ENCODE measurements around the gene CHRNA1. TPM values are rescaled to one million over a fixed set of nuclear protein-coding genes. Genes with fewer than 3 reads are reported as not detected.
"Not testable (repeated sequence)": the region's sequence is repeated elsewhere in the genome, so short reads cannot be mapped to it uniquely, and the experiment has no call there.

Gene CHRNA1
- total RNA-seq, 4 donors from 2014 or later, result not detected

- H3K36me3 ChIP-seq, result no peaks in the 10 kb centered on the region
- no peaks in the 10 kb centered on the region for H3K4me1 ChIP-seq
- H3K4me3 ChIP-seq, result no peak overlapping the region
- intact Hi-C loops (cut with DNase I; ENCODE audit: low total_unique reads), result no loop called here
- H3K27ac ChIP-seq, result no peak overlapping the region
- H3K9me3 ChIP-seq, result no peaks in the 10 kb centered on the region
- H3K27me3 ChIP-seq, result no peaks in the 10 kb centered on the region
- TF ChIP-seq CTCF (IDR thresholded peaks at IDR 0.05), result no peak
- TF ChIP-seq POLR2A (IDR thresholded peaks at IDR 0.05), result no peak
- DNase-seq, result no peak
These were observed 53.1 kb downstream of the CHRNA1 start for GRCh38 chr2:174711206-174711605.

- H3K4me3 ChIP-seq; H3K27me3 ChIP-seq; DNase-seq; H3K4me1 ChIP-seq; H3K36me3 ChIP-seq; intact Hi-C loops (cut with DNase I; ENCODE audit: low total_unique reads); H3K9me3 ChIP-seq; H3K27ac ChIP-seq: not testable (repeated sequence)
These were observed 54.8 kb downstream of the CHRNA1 start for GRCh38 chr2:174709416-174710004.

GRCh38 chr2:174708713-174709112, 55.6 kb downstream of the CHRNA1 start:
- no peak for DNase-seq
- Histone ChIP-seq H3K27ac (no peak overlapping the region), H3K4me1 (no peaks in the 10 kb centered on the region), H3K27me3 (no peaks in the 10 kb centered on the region), H3K36me3 (no peaks in the 10 kb centered on the region), H3K4me3 (no peak overlapping the region), H3K9me3 (no peaks in the 10 kb centered on the region)
- TF ChIP-seq CTCF (IDR thresholded peaks at IDR 0.05), result no peak
- TF ChIP-seq POLR2A (IDR thresholded peaks at IDR 0.05), result no peak
- intact Hi-C loops (cut with DNase I; ENCODE audit: low total_unique reads), result no loop called here

GRCh38 chr2:174705321-174705720, 59.0 kb downstream of the CHRNA1 start:
- TF ChIP-seq CTCF (IDR thresholded peaks at IDR 0.05), result no peak
- no peak for TF ChIP-seq POLR2A (IDR thresholded peaks at IDR 0.05)
- DNase-seq, result no peak

GRCh38 chr2:174704642-174705041, 59.6 kb downstream of the CHRNA1 start:
- intact Hi-C loops (cut with DNase I; ENCODE audit: low total_unique reads), result no loop called here
- H3K36me3 ChIP-seq, result no peaks in the 10 kb centered on the region
- no peak for DNase-seq
- H3K27ac ChIP-seq, result no peak overlapping the region
- H3K27me3 ChIP-seq, result no peaks in the 10 kb centered on the region
- H3K4me3 ChIP-seq, result no peak overlapping the region
- no peak for TF ChIP-seq POLR2A (IDR thresholded peaks at IDR 0.05)
- TF ChIP-seq CTCF (IDR thresholded peaks at IDR 0.05), result no peak
- no peaks in the 10 kb centered on the region for H3K4me1 ChIP-seq
- H3K9me3 ChIP-seq, result no peaks in the 10 kb centered on the region

More at GRCh38 chr2:174705321-174705720, 59.0 kb downstream of the CHRNA1 start:
- Histone ChIP-seq H3K4me3 (no peak overlapping the region), H3K9me3 (no peaks in the 10 kb centered on the region), H3K27me3 (no peaks in the 10 kb centered on the region), H3K36me3 (no peaks in the 10 kb centered on the region), H3K4me1 (no peaks in the 10 kb centered on the region), H3K27ac (no peak overlapping the region)
- intact Hi-C loops (cut with DNase I; ENCODE audit: low total_unique reads), result no loop called here

- TF ChIP-seq POLR2A (IDR thresholded peaks at IDR 0.05) (no peak), CTCF (IDR thresholded peaks at IDR 0.05) (no peak)
- no peaks in the 10 kb centered on the region for H3K36me3 ChIP-seq
- no peaks in the 10 kb centered on the region for H3K4me1 ChIP-seq
- DNase-seq, result no peak
- H3K9me3 ChIP-seq, result no peaks in the 10 kb centered on the region
- no peak overlapping the region for H3K27ac ChIP-seq
- intact Hi-C loops (cut with DNase I; ENCODE audit: low total_unique reads), result no loop called here
- H3K4me3 ChIP-seq, result no peak overlapping the region
- H3K27me3 ChIP-seq, result no peaks in the 10 kb centered on the region
These were observed 60.2 kb downstream of the CHRNA1 start for GRCh38 chr2:174704061-174704460.

All from uterus (tissue), 4 donors.